IMR-90 (cell line): Measurements from ENCODE around the gene CELF5. TPM values are rescaled to one million over a fixed set of nuclear protein-coding genes. Genes with fewer than 3 reads are reported as not detected.

Source experiments
- ATAC-seq: fragments of 200-7000 bp; cut with Tn5 transposase; 2 replicates; pipeline ENCODE4 v1.9.1; 2020; ENCODE audit warnings: low read depth, mild to moderate bottlenecking, moderate library complexity
- BruUV-seq: library from RNA; stranded (reverse); fragments of 400-500 nt; replicated peaks from 2 replicates; lab custom pipeline; 2021; lab: Mats Ljungman, UMichigan
- CTCF ChIA-PET: fragments of 300-600 bp; formaldehyde crosslinking; extraction: SDS; loops from one replicate; lab custom pipeline; 2021; ENCODE audit warnings: antibody characterized with exemption; lab: Yijun Ruan, JAX
- POLR2A ChIA-PET: fragments of 300-600 bp; sonication (Branson Sonifier 250); formaldehyde crosslinking; loops from one replicate; lab custom pipeline; 2022; ENCODE audit warnings: antibody characterized with exemption; ENCODE audit not compliant: unreplicated experiment; lab: Charles Lee
- DNase-seq: peaks from one replicate; pipeline ENCODE4 v3.0.0; 2013
- H2AFZ ChIP-seq: replicated peaks from 2 replicates; pipeline ENCODE3; 2013; ENCODE audit warnings: low read length, mild to moderate bottlenecking; ENCODE audit not compliant: poor library complexity
- H2AK5ac ChIP-seq: 2 replicates; pipeline ENCODE4 v1.6.1; 2013; ENCODE audit warnings: low read depth, low read length, inconsistent platforms
- H2AK9ac ChIP-seq: replicated peaks from 2 replicates; pipeline ENCODE3; 2013; ENCODE audit warnings: mild to moderate bottlenecking, low read depth, low read length, moderate library complexity; ENCODE audit not compliant: poor library complexity
- H2BK120ac ChIP-seq: 2 replicates; pipeline ENCODE4 v1.6.1; 2013; ENCODE audit warnings: low read depth, low read length, inconsistent platforms
- H2BK15ac ChIP-seq: 3 replicates; pipeline ENCODE4 v1.6.1; 2013; ENCODE audit warnings: low read depth, low read length, inconsistent platforms
- H2BK20ac ChIP-seq: 2 replicates; pipeline ENCODE4 v1.6.1; 2013; ENCODE audit warnings: low read depth, mild to moderate bottlenecking, inconsistent platforms, low read length, moderate library complexity
- H2BK5ac ChIP-seq: 2 replicates; pipeline ENCODE4 v1.6.1; 2013; ENCODE audit warnings: mild to moderate bottlenecking, low read depth, low read length, inconsistent platforms; ENCODE audit not compliant: poor library complexity, severe bottlenecking
- H3K14ac ChIP-seq: replicated peaks from 2 replicates; pipeline ENCODE4 v1.6.1; 2013; ENCODE audit warnings: low read depth, low read length, inconsistent platforms
- H3K18ac ChIP-seq: 2 replicates; pipeline ENCODE4 v1.6.1; 2013; ENCODE audit warnings: low read depth, low read length, control low read depth
- H3K23ac ChIP-seq: 2 replicates; pipeline ENCODE4 v1.6.1; 2013; ENCODE audit warnings: low read depth, low read length, inconsistent platforms
- H3K27ac ChIP-seq: 2 replicates; pipeline ENCODE4 v1.5.1; 2013; ENCODE audit warnings: mild to moderate bottlenecking, control low read depth, low read length; ENCODE audit not compliant: insufficient read depth
- H3K27me3 ChIP-seq: 2 replicates; pipeline ENCODE4 v1.6.1; 2013; ENCODE audit warnings: low read length; ENCODE audit not compliant: control insufficient read depth, insufficient read depth
- H3K36me3 ChIP-seq: 2 replicates; pipeline ENCODE4 v1.6.1; 2013; ENCODE audit warnings: low read length, mixed read lengths; ENCODE audit not compliant: control insufficient read depth, insufficient read depth
- H3K4ac ChIP-seq: 2 replicates; pipeline ENCODE4 v1.6.1; 2013; ENCODE audit warnings: low read depth, low read length, inconsistent platforms
- H3K4me1 ChIP-seq: 2 replicates; pipeline ENCODE4 v1.6.1; 2013; ENCODE audit warnings: low read length, mixed read lengths; ENCODE audit not compliant: control insufficient read depth, insufficient read depth
- H3K4me2 ChIP-seq: 2 replicates; pipeline ENCODE4 v1.6.1; 2013; ENCODE audit warnings: low read depth, mild to moderate bottlenecking, control low read depth, low read length, moderate library complexity
- H3K4me3 ChIP-seq: 2 replicates; pipeline ENCODE4 v1.5.1; 2013; ENCODE audit warnings: low read depth, mild to moderate bottlenecking, control low read depth, low read length, moderate library complexity; ENCODE audit not compliant: insufficient read depth
- H3K56ac ChIP-seq: 2 replicates; pipeline ENCODE4 v1.6.1; 2013; ENCODE audit warnings: low read length, inconsistent platforms; ENCODE audit not compliant: insufficient read depth; ENCODE audit errors: extremely low read depth
- H3K79me1 ChIP-seq, 2 experiments: 2 replicates each; pipeline ENCODE4 v1.6.1; 2013; ENCODE audit warnings: low read length in 2 of 2, inconsistent platforms in 1 of 2, low read depth in 1 of 2
- H3K9ac ChIP-seq: 2 replicates; pipeline ENCODE4 v1.6.1; 2013; ENCODE audit warnings: low read depth, low read length, control low read depth
- H3K9me1 ChIP-seq: 2 replicates; pipeline ENCODE4 v1.6.1; 2013; ENCODE audit warnings: low read length, inconsistent platforms; ENCODE audit not compliant: insufficient read depth
- H3K9me3 ChIP-seq: 2 replicates; pipeline ENCODE4 v1.6.1; 2013; ENCODE audit warnings: low read length; ENCODE audit not compliant: control insufficient read depth, insufficient read depth
- H4K20me1 ChIP-seq: 2 replicates; pipeline ENCODE4 v1.6.1; 2013; ENCODE audit warnings: low read length, inconsistent platforms; ENCODE audit not compliant: insufficient read depth
- H4K5ac ChIP-seq: 2 replicates; pipeline ENCODE4 v1.6.1; 2013; ENCODE audit warnings: mild to moderate bottlenecking, low read depth, low read length, control low read depth
- H4K8ac ChIP-seq, 2 experiments: 2 replicates each; pipeline ENCODE4 v1.6.1; 2013; ENCODE audit warnings: low read depth in 2 of 2, low read length in 2 of 2, control low read depth in 1 of 2, inconsistent platforms in 1 of 2
- H4K91ac ChIP-seq: 2 replicates; pipeline ENCODE4 v1.6.1; 2013; ENCODE audit warnings: low read depth, low read length, inconsistent platforms; ENCODE audit not compliant: insufficient read depth
- BHLHE40 ChIP-seq: fragments of 150-350 bp; IDR thresholded peaks from 2 replicates; pipeline ENCODE4 v1.6.1; 2016; ENCODE audit warnings: mild to moderate bottlenecking, low read depth, low read length
- CEBPB ChIP-seq: IDR thresholded peaks from 2 replicates; pipeline ENCODE4 v1.6.1; 2012; ENCODE audit warnings: low read depth, low read length, improper control_type of control experiment
- CHD1 ChIP-seq: IDR thresholded peaks from 2 replicates; pipeline ENCODE4 v1.6.1; 2012; ENCODE audit warnings: low read depth, low read length, improper control_type of control experiment
- CTCF ChIP-seq: conservative IDR thresholded peaks from 2 replicates; pipeline ENCODE4 v1.5.1; 2012; ENCODE audit warnings: mild to moderate bottlenecking, low read depth, low read length, improper control_type of control experiment
- FOS ChIP-seq: fragments of 150-350 bp; IDR thresholded peaks from 2 replicates; pipeline ENCODE4 v1.6.1; 2016; ENCODE audit warnings: low read depth, low read length
- MAFK ChIP-seq: IDR thresholded peaks from 2 replicates; pipeline ENCODE4 v1.6.1; 2012; ENCODE audit warnings: low read depth, low read length, improper control_type of control experiment
- MAZ ChIP-seq: IDR thresholded peaks from 2 replicates; pipeline ENCODE4 v1.6.1; 2012; ENCODE audit warnings: low read depth, mild to moderate bottlenecking, low read length, improper control_type of control experiment, moderate library complexity, borderline replicate concordance
- MXI1 ChIP-seq: IDR thresholded peaks from 2 replicates; pipeline ENCODE4 v1.6.1; 2012; ENCODE audit warnings: low read depth, mild to moderate bottlenecking, low read length, moderate library complexity, borderline replicate concordance
- NFE2L2 ChIP-seq: fragments of 150-350 bp; IDR thresholded peaks from 2 replicates; pipeline ENCODE4 v1.6.1; 2016; ENCODE audit warnings: low read depth, mild to moderate bottlenecking, low read length
- POLR2A ChIP-seq: IDR thresholded peaks from 2 replicates; pipeline ENCODE4 v1.6.1; 2012; ENCODE audit warnings: mild to moderate bottlenecking, low read depth, low read length
- RAD21 ChIP-seq: IDR thresholded peaks from 2 replicates; pipeline ENCODE4 v1.6.1; 2012; ENCODE audit warnings: low read length, improper control_type of control experiment
- RFX5 ChIP-seq: IDR thresholded peaks from 2 replicates; pipeline ENCODE4 v1.8.0; 2012; ENCODE audit warnings: low read depth, mild to moderate bottlenecking, low read length, moderate library complexity
- SMC3 ChIP-seq: fragments of 150-350 bp; IDR thresholded peaks from 2 replicates; pipeline ENCODE4 v1.6.1; 2016; ENCODE audit warnings: low read depth, mild to moderate bottlenecking, antibody characterized with exemption, low read length, moderate library complexity
- USF2 ChIP-seq: fragments of 150-350 bp; IDR thresholded peaks from 2 replicates; pipeline ENCODE4 v1.6.1; 2017; ENCODE audit warnings: mild to moderate bottlenecking, antibody characterized with exemption, low read length, low read depth
- WGBS, 2 experiments: methylation state at CpG; one replicate each; pipeline versions ENCODE4 v1.1.5 to v1.1.7; 2013; ENCODE audit warnings: missing lambda C conversion rate in 2 of 2; ENCODE audit not compliant: insufficient read length in 1 of 2; ENCODE audit errors: extremely low coverage in 2 of 2; 5-methylcytosine and 5-hydroxymethylcytosine counted together
- dilution Hi-C: fragments of 300-500 bp; cut with HindIII; formaldehyde crosslinking; loops from one replicate; pipeline ENCODE4 v1.14.3; 2018; ENCODE audit warnings: low sequenced_read_pairs; ENCODE audit not compliant: unreplicated experiment
- in situ Hi-C: fragments of 300-500 bp; cut with MboI; formaldehyde crosslinking; loops from 3 replicates; pipeline ENCODE4 v1.14.3; 2019; ENCODE audit warnings: low sequenced_read_pairs, inconsistent platforms, mixed read lengths
- intact Hi-C: fragments of 100-400 bp; cut with micrococcal nuclease; formaldehyde crosslinking; loops from 2 replicates; pipeline ENCODE4 v1.10.0; 2022
- polyA plus RNA-seq, 3 experiments: library from polyadenylated mRNA; depleted of rRNA; stranded (reverse); fragments of >200 nt; gene quantifications; 2 replicates each; pipeline ENCODE4 v1.2.3, GENCODE V29; 2012; ENCODE audit warnings: low replicate concordance in 1 of 3
- total RNA-seq: library from RNA; depleted of rRNA; stranded (reverse); fragments of >200 nt; gene quantifications from 2 replicates; pipeline ENCODE4 v1.2.3, GENCODE V29; 2012
- TF ChIP-seq, protein P1 (sequence below): fragments of 150-350 bp; IDR thresholded peaks from 2 replicates; pipeline ENCODE4 v1.6.1; 2016; ENCODE audit warnings: low read depth, mild to moderate bottlenecking, low read length, moderate library complexity, borderline replicate concordance

The CELF5 gene
- total and polyA plus RNA-seq, 2 of the 4 experiments (the other 2 are of a cell fraction): 0.02 TPM; not detected in 1

DNA sequence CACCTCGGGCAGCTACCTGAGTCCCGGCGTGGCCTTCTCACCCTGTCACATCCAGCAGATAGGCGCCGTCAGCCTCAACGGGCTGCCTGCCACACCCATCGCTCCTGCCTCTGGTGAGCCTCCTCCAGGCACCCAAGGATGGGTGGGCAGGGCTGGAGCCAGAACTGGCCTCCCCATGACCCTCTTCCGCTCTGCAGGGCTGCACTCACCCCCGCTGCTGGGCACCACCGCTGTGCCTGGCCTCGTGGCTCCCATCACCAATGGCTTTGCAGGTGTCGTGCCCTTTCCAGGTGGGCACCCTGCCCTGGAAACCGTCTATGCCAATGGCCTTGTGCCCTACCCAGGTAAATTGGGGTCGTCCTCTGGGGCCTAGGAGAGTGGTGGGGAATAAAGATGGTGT, 57.7 kb downstream of the CELF5 start:
- H2AK9ac ChIP-seq: no peak overlapping the region
- H2BK5ac ChIP-seq: no peak overlapping the region
- no TSS peak for BruUV-seq
- no peaks in the 10 kb centered on the region for H3K9me1 ChIP-seq
- no peak overlapping the region for H2BK15ac ChIP-seq
- in situ Hi-C loops (no loop called here), dilution Hi-C loops (no loop called here), intact Hi-C loops (no loop called here)
- no peak overlapping the region for H3K14ac ChIP-seq
- 80% methylated on average over 2 of the region's 14 CpGs; no CpG with 5 or more reads in 1 of the 2 experiments for WGBS, 2 experiments
- H4K20me1 ChIP-seq: no peaks in the 10 kb centered on the region; the same call in 1 of the 2 replicates
- TF ChIP-seq CHD1: no peak
- TF ChIP-seq CEBPB: no peak
- TF ChIP-seq POLR2A: no peak
- TF ChIP-seq CTCF: no peak
- TF ChIP-seq BHLHE40: no peak
- TF ChIP-seq FOS: no peak
- no peak for TF ChIP-seq MAFK
- no peak for TF ChIP-seq NFE2L2
- no peak for TF ChIP-seq USF2
- TF ChIP-seq RFX5: no peak
- no peak for TF ChIP-seq RAD21
- TF ChIP-seq MAZ: no peak
- TF ChIP-seq SMC3: no peak
- TF ChIP-seq, protein P1, sequence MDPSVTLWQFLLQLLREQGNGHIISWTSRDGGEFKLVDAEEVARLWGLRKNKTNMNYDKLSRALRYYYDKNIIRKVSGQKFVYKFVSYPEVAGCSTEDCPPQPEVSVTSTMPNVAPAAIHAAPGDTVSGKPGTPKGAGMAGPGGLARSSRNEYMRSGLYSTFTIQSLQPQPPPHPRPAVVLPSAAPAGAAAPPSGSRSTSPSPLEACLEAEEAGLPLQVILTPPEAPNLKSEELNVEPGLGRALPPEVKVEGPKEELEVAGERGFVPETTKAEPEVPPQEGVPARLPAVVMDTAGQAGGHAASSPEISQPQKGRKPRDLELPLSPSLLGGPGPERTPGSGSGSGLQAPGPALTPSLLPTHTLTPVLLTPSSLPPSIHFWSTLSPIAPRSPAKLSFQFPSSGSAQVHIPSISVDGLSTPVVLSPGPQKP: no peak
- TF ChIP-seq MXI1: no peak
- no peak overlapping the region for H3K18ac ChIP-seq
- no peak overlapping the region for H3K4me3 ChIP-seq
- H2BK20ac ChIP-seq: no peak overlapping the region
- no peak overlapping the region for H2AFZ ChIP-seq
- no peak overlapping the region for H4K5ac ChIP-seq
- ChIA-PET CTCF (interaction anchor here (1.5 kb wide), 1 partner anchor 8 kb away, joined by 5 read pairs; no protein-coding TSS in a partner anchor), POLR2A (no interaction called here)
- no peaks in the 10 kb centered on the region for H3K36me3 ChIP-seq
- DNase-seq (no peak), ATAC-seq (no peak)
- H3K56ac ChIP-seq: no peak overlapping the region
- peaks cover 32% of the 10 kb centered on the region for H3K27me3 ChIP-seq
- no peak overlapping the region for H3K4ac ChIP-seq
- no peaks in the 10 kb centered on the region for H3K79me1 ChIP-seq
- H2BK120ac ChIP-seq: no peak overlapping the region
- H4K8ac ChIP-seq: no peak overlapping the region
- no peak overlapping the region for H3K23ac ChIP-seq
- H2AK5ac ChIP-seq: no peak overlapping the region
- no peak overlapping the region for H3K27ac ChIP-seq
- H3K9ac ChIP-seq: no peak overlapping the region
- H4K91ac ChIP-seq: no peak overlapping the region
- no peaks in the 10 kb centered on the region for H3K4me1 ChIP-seq
- no peaks in the 10 kb centered on the region for H3K9me3 ChIP-seq
- no peak overlapping the region for H3K4me2 ChIP-seq
